ENCODE results near the gene CARF. TPM values are rescaled to one million over a fixed set of nuclear protein-coding genes. Genes with fewer than 3 reads are reported as not detected.

Gene CARF
- polyA plus RNA-seq, 1 donor (not counting 4 experiments of a cell fraction or from before 2014, with no cell fraction given): 5.2 TPM

DNA sequence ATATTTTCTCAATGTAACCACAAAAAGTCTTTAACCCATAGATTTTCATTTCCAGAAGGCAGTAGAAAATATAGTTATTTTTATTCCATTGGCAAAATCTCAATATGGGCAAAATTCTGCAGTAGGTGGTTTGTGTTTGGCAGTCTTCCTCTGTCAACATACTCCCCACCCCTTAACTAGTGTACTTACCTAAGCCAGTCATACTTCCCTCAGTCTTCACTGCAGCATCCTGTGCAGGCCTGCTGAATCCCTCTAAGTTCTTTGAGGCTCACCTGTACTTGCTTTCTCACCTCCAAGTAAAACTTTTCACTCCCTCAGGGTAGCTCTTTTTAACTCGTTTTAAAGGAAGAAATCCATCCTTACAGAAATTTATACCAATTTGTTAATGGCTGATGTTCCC is 6.8 kb downstream of the CARF start:
- Histone ChIP-seq H3K27ac (ENCODE audit: control insufficient read depth, insufficient read depth, low read length) (no peak overlapping the region), H2AFZ (ENCODE audit: control insufficient read depth, low read length) (no peak overlapping the region), H3K9me3 (ENCODE audit: control insufficient read depth, low read depth, low read length) (no peaks in the 10 kb centered on the region), H3K4me1 (ENCODE audit: control insufficient read depth, extremely low read depth, insufficient read depth, low read length) (no peaks in the 10 kb centered on the region), H4K20me1 (ENCODE audit: control insufficient read depth, extremely low read depth, insufficient read depth, low read length) (no peaks in the 10 kb centered on the region), H3K9me1 (ENCODE audit: control insufficient read depth, extremely low read depth, insufficient read depth, low read length) (no peaks in the 10 kb centered on the region), H3K27me3 (ENCODE audit: control insufficient read depth, extremely low read depth, insufficient read depth, low read length) (no peaks in the 10 kb centered on the region), H3K36me3 (ENCODE audit: control insufficient read depth in 2 of 2, extremely low read depth in 1 of 2, insufficient read depth in 2 of 2, low read length in 2 of 2) (no peaks in the 10 kb centered on the region), H3K9ac (ENCODE audit: control insufficient read depth, extremely low read depth, insufficient read depth, low read length) (no peak overlapping the region), H3K4me3 (ENCODE audit: control insufficient read depth in 2 of 3, extremely low read depth in 1 of 3, insufficient read depth in 2 of 3, low read depth in 1 of 3, low read length in 3 of 3) (no peak overlapping the region), H3K4me2 (ENCODE audit: control insufficient read depth, extremely low read depth, insufficient read depth, low read depth, low read length) (no peak overlapping the region), H3K79me2 (ENCODE audit: control insufficient read depth, insufficient read depth, low read length) (no peaks in the 10 kb centered on the region)
- DNase-seq (ENCODE audit: low read depth, low spot score) (no peak), FAIRE-seq (no peak)
- dilution Hi-C loops (cut with MboI; ENCODE audit: extremely low pct_ligation_motif_present, low sequenced_read_pairs): no loop called here
- TF ChIP-seq CTCF (optimal IDR thresholded peaks at IDR 0.05 in 1 of 3, IDR thresholded peaks at IDR 0.05 in 1 of 3, conservative IDR thresholded peaks at IDR 0.05 in 1 of 3; ENCODE audit: extremely low read depth in 1 of 3, insufficient read depth in 2 of 3, low read length in 3 of 3): no peak
- TF ChIP-seq EZH2 (IDR thresholded peaks at IDR 0.05; ENCODE audit: low read length): no peak

GRCh38 chr2:202932425-202933138 is 20.5 kb downstream of the CARF start:
- H3K36me3 ChIP-seq (ENCODE audit: control insufficient read depth in 2 of 2, extremely low read depth in 1 of 2, insufficient read depth in 2 of 2, low read length in 2 of 2): no peaks in the 10 kb centered on the region
- H3K4me2 ChIP-seq (ENCODE audit: control insufficient read depth, extremely low read depth, insufficient read depth, low read depth, low read length): peak overlapping the region; percentile 2
- H3K9ac ChIP-seq (ENCODE audit: control insufficient read depth, extremely low read depth, insufficient read depth, low read length): peak overlapping the region; percentile 1
- no peaks in the 10 kb centered on the region for H3K27me3 ChIP-seq (ENCODE audit: control insufficient read depth, extremely low read depth, insufficient read depth, low read length)
- DNase-seq (ENCODE audit: low read depth, low spot score) (no peak), FAIRE-seq (peak; percentile 71)
- H2AFZ ChIP-seq (ENCODE audit: control insufficient read depth, low read length): peak overlapping the region; percentile 6
- H3K4me3 ChIP-seq (ENCODE audit: control insufficient read depth in 2 of 3, extremely low read depth in 1 of 3, insufficient read depth in 2 of 3, low read depth in 1 of 3, low read length in 3 of 3): no peak overlapping the region
- no peaks in the 10 kb centered on the region for H3K9me3 ChIP-seq (ENCODE audit: control insufficient read depth, low read depth, low read length)
- dilution Hi-C loops (cut with MboI; ENCODE audit: extremely low pct_ligation_motif_present, low sequenced_read_pairs): no loop called here
- no peaks in the 10 kb centered on the region for H3K9me1 ChIP-seq (ENCODE audit: control insufficient read depth, extremely low read depth, insufficient read depth, low read length)
- H3K27ac ChIP-seq (ENCODE audit: control insufficient read depth, insufficient read depth, low read length): peak overlapping the region; percentile 15
- no peaks in the 10 kb centered on the region for H3K79me2 ChIP-seq (ENCODE audit: control insufficient read depth, insufficient read depth, low read length)
- no peak for TF ChIP-seq EZH2 (IDR thresholded peaks at IDR 0.05; ENCODE audit: low read length)
- H4K20me1 ChIP-seq (ENCODE audit: control insufficient read depth, extremely low read depth, insufficient read depth, low read length): no peaks in the 10 kb centered on the region
- H3K4me1 ChIP-seq (ENCODE audit: control insufficient read depth, extremely low read depth, insufficient read depth, low read length): peaks cover 14% of the 10 kb centered on the region

- Histone ChIP-seq H3K27ac (ENCODE audit: control insufficient read depth, insufficient read depth, low read length) (peak overlapping the region; percentile 15), H3K79me2 (ENCODE audit: control insufficient read depth, insufficient read depth, low read length) (no peaks in the 10 kb centered on the region), H3K9me3 (ENCODE audit: control insufficient read depth, low read depth, low read length) (no peaks in the 10 kb centered on the region), H2AFZ (ENCODE audit: control insufficient read depth, low read length) (peak overlapping the region; percentile 6), H3K36me3 (ENCODE audit: control insufficient read depth in 2 of 2, extremely low read depth in 1 of 2, insufficient read depth in 2 of 2, low read length in 2 of 2) (no peaks in the 10 kb centered on the region), H3K9ac (ENCODE audit: control insufficient read depth, extremely low read depth, insufficient read depth, low read length) (no peak overlapping the region), H3K9me1 (ENCODE audit: control insufficient read depth, extremely low read depth, insufficient read depth, low read length) (no peaks in the 10 kb centered on the region), H3K27me3 (ENCODE audit: control insufficient read depth, extremely low read depth, insufficient read depth, low read length) (no peaks in the 10 kb centered on the region), H4K20me1 (ENCODE audit: control insufficient read depth, extremely low read depth, insufficient read depth, low read length) (no peaks in the 10 kb centered on the region), H3K4me2 (ENCODE audit: control insufficient read depth, extremely low read depth, insufficient read depth, low read depth, low read length) (peak overlapping the region; percentile 2), H3K4me1 (ENCODE audit: control insufficient read depth, extremely low read depth, insufficient read depth, low read length) (peaks cover 14% of the 10 kb centered on the region), H3K4me3 (ENCODE audit: control insufficient read depth in 2 of 3, extremely low read depth in 1 of 3, insufficient read depth in 2 of 3, low read depth in 1 of 3, low read length in 3 of 3) (no peak overlapping the region)
- dilution Hi-C loops (cut with MboI; ENCODE audit: extremely low pct_ligation_motif_present, low sequenced_read_pairs): no loop called here
- DNase-seq (ENCODE audit: low read depth, low spot score): no peak
- no peak for TF ChIP-seq EZH2 (IDR thresholded peaks at IDR 0.05; ENCODE audit: low read length)
- TF ChIP-seq CTCF (optimal IDR thresholded peaks at IDR 0.05 in 1 of 3, IDR thresholded peaks at IDR 0.05 in 1 of 3, conservative IDR thresholded peaks at IDR 0.05 in 1 of 3; ENCODE audit: extremely low read depth in 1 of 3, insufficient read depth in 2 of 3, low read length in 3 of 3): no peak
- no peak for FAIRE-seq
Measured at GRCh38 chr2:202933139-202933510, 21.1 kb downstream of the CARF start.
